Stomach smooth muscle (tissue), 2 donors: ENCODE results near the gene ADIPOQ.
"Not testable (repeated sequence)": the region's sequence is repeated elsewhere in the genome, so short reads cannot be mapped to it uniquely, and the experiment has no call there.

ENCODE experiments used
- H3K27ac ChIP-seq: one replicate; pipeline ENCODE4 v1.7.0; 2013; ENCODE audit warnings: mild to moderate bottlenecking, low read length, inconsistent platforms
- H3K27me3 ChIP-seq, 2 donors: one replicate each; pipeline ENCODE4 v1.7.0; 2013; ENCODE audit warnings: low read length in 2 of 2; ENCODE audit not compliant: insufficient read depth in 2 of 2, control insufficient read depth in 1 of 2
- H3K36me3 ChIP-seq, 2 donors: one replicate each; pipeline ENCODE4 v1.7.0; 2013; ENCODE audit warnings: low read length in 2 of 2; ENCODE audit not compliant: control insufficient read depth in 2 of 2, insufficient read depth in 2 of 2
- H3K4me1 ChIP-seq: one replicate; pipeline ENCODE4 v1.7.0; 2013; ENCODE audit warnings: low read length; ENCODE audit not compliant: control insufficient read depth, insufficient read depth
- H3K4me3 ChIP-seq, 2 donors: one replicate each; pipeline ENCODE4 v1.7.0; 2013; ENCODE audit warnings: low read length in 2 of 2
- H3K9ac ChIP-seq, 2 donors: one replicate each; pipeline ENCODE4 v1.7.0; 2013; ENCODE audit warnings: low read length in 2 of 2, mild to moderate bottlenecking in 1 of 2
- H3K9me3 ChIP-seq, 2 donors: one replicate each; pipeline ENCODE4 v1.7.0; 2013; ENCODE audit warnings: low read length in 2 of 2; ENCODE audit not compliant: control insufficient read depth in 2 of 2
- donor health status: healthy.
- donor health status: Pancreatic carcinoma.

The ADIPOQ gene

DNA sequence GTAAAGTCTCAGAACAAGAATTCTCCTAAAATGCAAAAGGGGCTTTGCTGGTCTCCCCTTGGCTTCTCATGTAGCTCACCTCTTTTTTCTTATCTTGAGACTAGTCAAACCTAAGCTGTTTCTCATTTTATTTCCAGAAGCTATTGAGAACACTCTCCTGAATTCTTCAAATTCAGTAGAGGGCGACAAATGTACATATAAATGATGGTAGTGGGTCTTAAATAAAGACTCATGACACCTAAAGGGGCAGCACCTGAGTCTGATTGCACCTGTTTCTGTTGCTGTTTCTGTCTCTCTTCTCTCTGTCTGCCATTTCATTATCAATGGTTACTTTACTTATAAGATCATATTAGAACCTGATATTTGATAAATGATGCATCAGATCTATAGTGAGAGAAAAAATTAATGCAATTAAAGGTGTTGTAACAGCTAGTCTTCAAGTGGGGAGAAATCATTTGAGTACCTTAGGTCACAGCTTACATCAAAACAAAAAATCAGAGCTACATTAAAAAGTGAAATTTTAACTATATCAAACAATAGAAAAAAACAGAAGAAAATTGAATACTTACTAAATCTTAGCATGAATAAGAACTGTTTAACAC lies 7.0 kb downstream of the ADIPOQ start:
- Histone ChIP-seq H3K9ac (no peak overlapping the region), H3K4me3 (no peak overlapping the region), H3K36me3 (no peaks in the 10 kb centered on the region), H3K27ac (no peak overlapping the region), H3K9me3 (no peaks in the 10 kb centered on the region), H3K27me3 (peaks cover 0 to 5% of the 10 kb centered on the region in 2 donors), H3K4me1 (no peaks in the 10 kb centered on the region)

DNA sequence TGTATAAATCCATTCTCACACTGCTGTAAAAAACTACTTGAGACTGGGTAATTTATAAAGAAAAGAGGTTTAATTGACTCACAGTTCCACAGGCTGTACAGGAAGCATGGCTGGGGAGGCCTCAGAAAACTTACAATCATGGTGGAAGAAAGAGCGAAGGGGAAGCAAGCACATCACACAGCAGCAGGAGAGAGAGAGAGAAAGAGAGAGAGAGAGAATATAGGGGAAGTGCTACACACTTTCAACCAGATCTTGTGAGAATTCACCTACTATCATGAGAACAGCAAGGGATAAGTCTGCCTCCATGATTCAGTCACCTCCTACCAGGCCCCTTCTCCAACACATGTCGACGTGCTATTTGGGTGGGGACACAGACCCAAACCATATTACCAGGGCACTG lies 9.3 kb downstream of the ADIPOQ start:
- not testable (repeated sequence) for H3K9me3 ChIP-seq, H3K27ac ChIP-seq, H3K9ac ChIP-seq, H3K4me1 ChIP-seq, H3K4me3 ChIP-seq, H3K36me3 ChIP-seq, H3K27me3 ChIP-seq

- Histone ChIP-seq H3K36me3 (no peaks in the 10 kb centered on the region), H3K27me3 (no peaks in the 10 kb centered on the region)
These were observed 10.5 kb downstream of the ADIPOQ start for GRCh38 chr3:186852994-186853393.

GRCh38 chr3:186854146-186854545 lies 11.6 kb downstream of the ADIPOQ start:
- Histone ChIP-seq H3K36me3 (no peaks in the 10 kb centered on the region), H3K4me3 (no peak overlapping the region), H3K9me3 (no peaks in the 10 kb centered on the region), H3K27ac (no peak overlapping the region), H3K9ac (no peak overlapping the region), H3K27me3 (no peaks in the 10 kb centered on the region), H3K4me1 (no peaks in the 10 kb centered on the region)

More at GRCh38 chr3:186852994-186853393, 10.5 kb downstream of the ADIPOQ start:
- Histone ChIP-seq H3K4me1 (no peaks in the 10 kb centered on the region), H3K9me3 (no peaks in the 10 kb centered on the region), H3K4me3 (no peak overlapping the region), H3K9ac (no peak overlapping the region), H3K27ac (no peak overlapping the region)

GRCh38 chr3:186854954-186855353 lies 12.4 kb downstream of the ADIPOQ start:
- Histone ChIP-seq H3K36me3 (no peaks in the 10 kb centered on the region), H3K9ac (no peak overlapping the region), H3K9me3 (peaks cover 4 to 5% of the 10 kb centered on the region in 2 donors), H3K4me1 (no peaks in the 10 kb centered on the region), H3K4me3 (no peak overlapping the region), H3K27ac (no peak overlapping the region), H3K27me3 (no peaks in the 10 kb centered on the region)

DNA sequence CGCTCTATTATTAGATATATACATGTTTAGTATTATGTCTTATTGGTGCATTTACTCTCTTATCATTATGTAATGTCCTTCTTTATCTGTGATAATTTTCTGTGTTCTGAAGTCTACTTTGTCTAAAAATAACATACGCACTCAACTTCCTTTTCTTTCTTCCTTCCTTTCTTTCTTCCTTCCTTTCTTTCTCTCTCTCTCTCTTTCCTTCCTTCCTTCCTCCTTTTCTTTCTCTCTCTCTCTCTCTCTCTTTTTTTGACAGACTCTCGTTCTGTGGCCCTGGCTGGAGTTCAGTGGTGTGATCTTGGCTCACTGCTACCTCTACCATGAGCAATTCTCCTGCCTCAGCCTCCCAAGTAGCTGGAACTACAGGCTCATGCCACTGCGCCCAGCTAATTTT lies 15.2 kb downstream of the ADIPOQ start:
- Histone ChIP-seq H3K4me1 (no peaks in the 10 kb centered on the region), H3K9me3 (peaks cover 4 to 5% of the 10 kb centered on the region in 2 donors), H3K27me3 (no peaks in the 10 kb centered on the region), H3K9ac (no peak overlapping the region), H3K27ac (no peak overlapping the region), H3K4me3 (no peak overlapping the region), H3K36me3 (no peaks in the 10 kb centered on the region)

GRCh38 chr3:186865215-186865853 lies 22.8 kb downstream of the ADIPOQ start:
- H3K4me1 ChIP-seq, H3K4me3 ChIP-seq, H3K36me3 ChIP-seq, H3K9me3 ChIP-seq, H3K27me3 ChIP-seq, H3K27ac ChIP-seq, H3K9ac ChIP-seq: not testable (repeated sequence)

GRCh38 chr3:186866095-186866494 lies 23.6 kb downstream of the ADIPOQ start:
- not testable (repeated sequence) for H3K36me3 ChIP-seq, H3K4me3 ChIP-seq

GRCh38 chr3:186869253-186870100 lies 27.0 kb downstream of the ADIPOQ start:
- Histone ChIP-seq H3K9me3 (no peaks in the 10 kb centered on the region), H3K27me3 (no peaks in the 10 kb centered on the region), H3K4me3 (no peak overlapping the region), H3K4me1 (no peaks in the 10 kb centered on the region), H3K27ac (no peak overlapping the region), H3K9ac (no peak overlapping the region), H3K36me3 (no peaks in the 10 kb centered on the region)

More at GRCh38 chr3:186866095-186866494, 23.6 kb downstream of the ADIPOQ start:
- not testable (repeated sequence) for H3K27me3 ChIP-seq, H3K27ac ChIP-seq, H3K9me3 ChIP-seq, H3K9ac ChIP-seq, H3K4me1 ChIP-seq

DNA sequence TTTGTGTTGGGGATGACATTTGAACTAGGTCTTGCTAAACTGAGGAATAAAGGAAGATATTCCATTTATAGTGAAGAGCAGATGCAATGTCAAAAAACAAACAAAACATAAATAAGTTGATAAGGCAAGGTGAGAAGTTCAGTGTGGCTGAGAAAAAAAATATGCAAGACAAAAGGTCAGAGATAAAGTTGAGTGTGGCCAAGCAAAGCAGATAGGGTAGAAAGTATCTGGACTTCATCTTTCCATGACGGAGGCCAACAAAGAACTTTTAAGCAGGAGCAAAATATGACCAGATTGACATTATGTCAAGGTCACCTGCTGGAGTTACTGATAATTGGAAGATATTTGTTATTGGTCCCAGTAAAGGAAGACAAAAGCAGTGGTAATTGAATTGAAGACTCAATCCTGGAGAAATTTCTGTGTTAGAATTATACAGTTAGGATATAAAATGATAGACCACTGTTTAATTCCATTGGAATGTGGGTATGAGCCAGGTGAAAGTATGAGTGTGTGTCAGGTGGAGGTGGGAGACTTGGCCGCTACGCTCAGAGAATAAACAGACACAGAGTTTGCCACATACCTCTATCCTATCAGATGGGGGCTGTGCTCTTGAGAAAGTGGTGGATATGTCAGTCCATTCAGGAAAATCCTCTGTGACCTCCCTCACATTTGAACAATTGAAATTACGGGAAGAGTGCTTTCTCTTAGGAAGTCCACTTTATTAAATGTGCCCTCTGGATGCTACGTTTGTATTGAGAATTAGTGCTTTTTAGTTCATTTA lies 28.1 kb downstream of the ADIPOQ start:
- H3K9ac ChIP-seq: no peak overlapping the region
- H3K36me3 ChIP-seq: no peaks in the 10 kb centered on the region
- H3K27me3 ChIP-seq: no peaks in the 10 kb centered on the region
- H3K4me3 ChIP-seq: no peak overlapping the region
- H3K4me1 ChIP-seq: no peaks in the 10 kb centered on the region
- no peak overlapping the region for H3K27ac ChIP-seq
- H3K9me3 ChIP-seq: no peaks in the 10 kb centered on the region
